Epithelial cell of proximal tubule (primary cell): ENCODE data around the gene LRR1. TPM values are rescaled to one million over a fixed set of nuclear protein-coding genes. Genes with fewer than 3 reads are reported as not detected.

Experiments used
- DNase-seq: peaks from one replicate; pipeline ENCODE4 v3.0.0-alpha.2; 2011; ENCODE audit warnings: low read depth
- H3K4me3 ChIP-seq: 2 replicates; pipeline ENCODE4 v1.5.1; 2011; ENCODE audit warnings: low read depth, mild to moderate bottlenecking, low read length
- CTCF ChIP-seq: conservative IDR thresholded peaks from 2 replicates; pipeline ENCODE4 v1.5.1; 2012; ENCODE audit warnings: low read depth, mild to moderate bottlenecking, low read length
- total RNA-seq: library from RNA; depleted of rRNA; stranded (reverse); fragments of >200 nt; gene quantifications from 2 replicates; pipeline ENCODE4 v1.2.3, GENCODE V29; 2015

The LRR1 gene, protein sequence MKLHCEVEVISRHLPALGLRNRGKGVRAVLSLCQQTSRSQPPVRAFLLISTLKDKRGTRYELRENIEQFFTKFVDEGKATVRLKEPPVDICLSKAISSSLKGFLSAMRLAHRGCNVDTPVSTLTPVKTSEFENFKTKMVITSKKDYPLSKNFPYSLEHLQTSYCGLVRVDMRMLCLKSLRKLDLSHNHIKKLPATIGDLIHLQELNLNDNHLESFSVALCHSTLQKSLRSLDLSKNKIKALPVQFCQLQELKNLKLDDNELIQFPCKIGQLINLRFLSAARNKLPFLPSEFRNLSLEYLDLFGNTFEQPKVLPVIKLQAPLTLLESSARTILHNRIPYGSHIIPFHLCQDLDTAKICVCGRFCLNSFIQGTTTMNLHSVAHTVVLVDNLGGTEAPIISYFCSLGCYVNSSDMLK
- 22.7 and 48.4 TPM in 2 replicates for total RNA-seq

GRCh38 chr14:49598485-49599300, at the start of gene LRR1:
Gene LRR1 (plus strand): TSS chr14:49598940. CDS start chr14:49599021, 81 bp downstream.
- TF ChIP-seq CTCF, result no peak
- DNase-seq, result no peak
- H3K4me3 ChIP-seq, result peak within 1 kb of the TSS; percentile 97

- H3K4me3 ChIP-seq, result no peak overlapping the region
- no peak for DNase-seq
- no peak for TF ChIP-seq CTCF
These were observed 49.3 kb upstream of the LRR1 start for GRCh38 chr14:49549446-49549845.

DNA sequence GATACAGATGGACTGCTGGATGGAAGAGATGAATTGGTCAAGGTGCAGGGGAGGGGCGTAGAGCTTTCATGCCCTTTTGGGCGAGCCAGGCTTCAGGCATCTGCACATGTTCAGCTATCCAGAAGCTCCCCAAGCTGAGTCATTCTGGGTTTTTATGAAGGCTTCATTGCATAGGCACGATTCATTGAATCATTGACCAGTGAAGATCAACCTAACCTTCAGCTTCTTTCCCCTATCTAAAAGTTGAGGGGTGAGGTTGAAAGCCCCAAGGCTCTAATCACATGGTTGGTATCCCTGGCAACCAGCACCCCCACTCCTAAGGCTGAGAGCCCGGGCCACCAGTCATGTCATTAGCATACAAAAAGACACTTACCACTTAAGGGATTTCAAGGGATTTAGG, 48.9 kb upstream of the LRR1 start:
- peak; percentile 81 for DNase-seq
- H3K4me3 ChIP-seq, result no peak overlapping the region
- TF ChIP-seq CTCF, result no peak

GRCh38 chr14:49550286-49551184, 48.2 kb upstream of the LRR1 start:
- peak; percentile 56 for DNase-seq
- TF ChIP-seq CTCF, result peak; percentile 57
- H3K4me3 ChIP-seq, result no peak overlapping the region

- DNase-seq, result no peak
- no peak for TF ChIP-seq CTCF
- no peak overlapping the region for H3K4me3 ChIP-seq
These were observed 47.2 kb upstream of the LRR1 start for GRCh38 chr14:49551569-49551968.

- no peak overlapping the region for H3K4me3 ChIP-seq
- no peak for TF ChIP-seq CTCF
- DNase-seq, result no peak
These were observed 45.6 kb upstream of the LRR1 start for GRCh38 chr14:49553106-49553505.
